HG03103 (cell line): ENCODE results near the gene LMF1.
"Not testable (repeated sequence)": the region's sequence is repeated elsewhere in the genome, so short reads cannot be mapped to it uniquely, and the experiment has no call there.

Source experiments
- ATAC-seq: cut with Tn5 transposase; IDR thresholded peaks from one replicate; pipeline ENCODE4 v1.9.1; 2021; ENCODE audit warnings: low read depth; ENCODE audit not compliant: unreplicated experiment

LMF1 gene

DNA sequence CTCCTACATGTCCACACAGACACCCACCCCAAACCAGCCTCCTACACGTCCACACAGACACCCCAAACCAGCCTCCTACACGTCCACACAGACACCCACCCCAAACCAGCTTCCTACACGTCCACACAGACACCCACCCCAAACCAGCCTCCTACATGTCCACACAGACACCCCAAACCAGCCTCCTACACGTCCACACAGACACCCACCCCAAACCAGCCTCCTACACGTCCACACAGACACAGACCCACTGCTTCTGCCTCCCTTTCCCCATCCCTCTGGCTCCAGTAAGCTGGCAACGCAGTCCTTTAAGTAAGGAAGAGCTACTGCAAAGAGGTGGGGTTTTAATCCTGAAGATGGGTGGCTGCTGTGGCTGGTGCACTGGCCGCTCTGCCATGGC is 17.0 kb downstream of the LMF1 start:
- ATAC-seq, result not testable (repeated sequence)

DNA sequence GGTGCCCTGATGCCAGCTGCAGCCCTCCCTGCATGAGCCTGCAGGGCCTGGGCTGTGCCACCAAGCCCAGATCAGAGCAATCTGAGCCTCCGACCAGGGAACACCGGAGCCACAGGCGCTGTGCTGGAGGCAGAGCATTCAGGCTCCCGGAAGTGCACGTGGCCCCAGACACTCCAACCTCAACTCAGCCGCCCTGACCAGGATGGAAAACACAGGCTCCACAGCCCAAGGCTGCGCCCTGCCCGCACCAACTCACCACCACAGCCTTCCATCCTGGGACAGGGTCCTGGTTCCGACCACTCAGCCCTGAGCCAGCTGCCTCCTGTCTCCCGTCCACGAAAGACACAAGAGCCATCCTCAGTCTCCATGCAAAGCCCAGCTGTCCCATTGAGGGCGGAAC is 18.5 kb downstream of the LMF1 start:
- ATAC-seq, result no peak

DNA sequence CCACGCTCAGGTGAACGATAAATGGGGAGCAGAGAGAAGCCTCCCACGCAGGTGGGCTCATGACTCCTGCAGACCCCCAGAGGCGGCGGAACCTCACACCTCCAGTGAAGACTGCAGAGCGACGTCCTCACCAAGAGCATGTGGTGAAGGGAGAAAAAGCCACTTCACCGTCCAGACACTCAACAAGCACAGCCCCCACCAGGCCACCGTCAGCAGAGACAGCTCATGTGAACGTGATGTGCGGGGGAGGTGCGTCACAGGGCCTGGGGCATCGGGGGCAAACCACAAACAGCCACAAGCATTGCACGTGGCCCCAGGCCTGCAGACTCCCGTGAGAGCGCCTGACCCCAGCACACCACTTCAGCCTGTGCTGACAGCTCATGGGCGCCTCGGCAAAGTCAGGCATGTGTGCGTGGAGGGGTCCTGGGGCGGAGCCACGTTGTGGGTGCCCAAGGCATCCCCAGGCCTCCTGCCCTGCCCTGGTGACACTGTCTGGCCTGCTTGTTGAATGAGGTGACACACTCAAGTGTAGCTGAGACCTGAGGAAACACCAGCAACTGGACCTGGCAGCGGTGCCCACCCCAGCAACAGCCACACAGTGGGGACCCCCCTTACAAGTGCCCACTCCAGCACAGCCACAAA is 19.0 kb downstream of the LMF1 start:
- ATAC-seq, result no peak

DNA sequence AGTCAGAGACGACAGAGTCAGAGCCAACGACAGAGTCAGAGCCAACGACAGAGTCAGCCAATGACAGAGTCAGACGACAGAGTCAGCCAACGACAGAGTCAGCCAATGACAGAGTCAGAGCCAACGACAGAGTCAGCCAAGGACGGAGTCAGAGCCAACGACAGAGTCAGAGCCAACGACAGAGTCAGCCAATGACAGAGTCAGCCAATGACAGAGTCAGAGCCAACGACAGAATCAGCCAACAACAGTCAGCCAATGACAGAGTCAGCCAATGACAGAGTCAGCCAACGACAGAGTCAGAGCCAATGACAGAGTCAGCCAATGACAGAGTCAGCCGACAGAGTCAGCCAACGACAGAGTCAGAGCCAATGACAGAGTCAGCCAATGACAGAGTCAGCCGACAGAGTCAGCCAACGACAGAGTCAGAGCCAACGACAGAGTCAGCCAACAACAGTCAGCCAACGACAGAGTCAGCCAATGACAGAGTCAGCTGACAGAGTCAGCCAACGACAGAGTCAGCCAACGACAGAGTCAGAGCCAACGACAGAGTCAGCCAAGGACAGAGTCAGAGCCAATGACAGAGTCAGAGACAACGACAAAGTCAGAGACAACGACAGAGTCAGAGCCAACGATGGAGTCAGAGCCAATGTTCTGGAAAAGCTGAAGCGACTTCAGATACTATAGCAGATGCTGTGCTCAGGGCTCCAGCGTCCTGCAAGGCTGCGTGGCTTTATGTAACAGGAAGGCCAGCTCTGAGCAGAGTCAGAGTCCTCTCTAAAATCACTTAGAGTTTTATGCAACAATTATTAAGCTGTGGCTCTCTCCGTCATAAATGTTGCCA is 19.8 kb downstream of the LMF1 start:
- ATAC-seq, result not testable (repeated sequence)

DNA sequence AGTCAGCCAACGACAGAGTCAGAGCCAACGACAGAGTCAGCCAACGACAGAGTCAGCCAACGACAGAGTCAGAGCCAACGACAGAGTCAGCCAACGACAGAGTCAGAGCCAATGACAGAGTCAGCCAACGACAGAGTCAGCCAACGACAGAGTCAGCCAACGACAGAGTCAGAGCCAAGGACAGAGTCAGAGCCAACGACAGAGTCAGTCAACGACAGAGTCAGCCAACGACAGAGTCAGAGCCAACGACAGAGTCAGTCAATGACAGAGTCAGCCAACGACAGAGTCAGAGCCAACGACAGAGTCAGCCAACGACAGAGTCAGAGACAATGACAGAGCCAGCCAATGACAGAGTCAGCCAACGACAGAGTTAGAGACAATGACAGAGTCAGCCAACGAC is 22.0 kb downstream of the LMF1 start:
- not testable (repeated sequence) for ATAC-seq

DNA sequence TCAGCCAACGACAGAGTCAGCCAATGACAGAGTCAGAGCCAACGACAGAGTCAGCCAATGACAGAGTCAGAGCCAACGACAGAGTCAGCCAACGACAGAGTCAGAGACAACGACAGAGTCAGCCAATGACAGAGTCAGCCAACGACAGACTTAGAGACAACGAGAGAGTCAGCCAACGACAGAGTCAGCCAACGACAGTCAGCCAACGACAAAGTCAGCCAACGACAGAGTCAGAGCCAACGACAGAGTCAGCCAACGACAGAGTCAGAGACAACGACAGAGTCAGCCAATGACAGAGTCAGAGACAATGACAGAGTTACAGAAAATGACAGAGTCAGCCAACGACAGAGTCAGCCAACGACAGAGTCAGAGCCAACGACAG is 22.9 kb downstream of the LMF1 start:
- ATAC-seq, result not testable (repeated sequence)

DNA sequence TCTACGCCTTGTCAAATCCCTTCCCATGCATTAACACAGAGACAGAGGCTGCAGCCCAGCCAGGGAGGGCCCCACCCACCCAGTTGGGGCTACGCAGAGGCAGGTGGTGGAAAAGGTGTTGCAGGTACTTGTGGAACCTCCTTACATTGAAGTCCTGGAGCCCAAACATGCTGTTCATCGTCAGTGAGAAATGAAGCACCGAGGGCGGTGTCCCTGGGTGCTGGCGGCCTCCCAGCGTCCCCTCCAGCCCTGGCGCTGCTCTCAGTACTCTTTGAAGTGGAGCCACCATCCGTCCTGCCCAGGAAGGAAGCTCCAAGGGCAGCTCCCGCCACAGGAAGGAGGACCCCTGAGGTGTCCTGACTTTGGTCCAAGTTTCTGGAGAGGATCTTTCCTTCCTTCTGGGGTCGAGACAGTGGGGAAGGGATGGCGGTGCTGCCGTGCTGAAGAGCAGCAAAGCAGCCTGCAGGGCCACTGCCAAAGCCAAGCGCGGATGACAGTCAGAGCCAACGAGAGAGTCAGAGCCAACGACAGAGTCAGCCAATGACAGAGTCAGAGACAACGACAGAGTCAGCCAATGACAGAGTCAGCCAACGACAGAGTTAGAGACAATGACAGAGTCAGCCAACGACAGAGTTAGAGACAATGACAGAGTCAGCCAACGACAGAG is 23.4 kb downstream of the LMF1 start:
- no peak for ATAC-seq

DNA sequence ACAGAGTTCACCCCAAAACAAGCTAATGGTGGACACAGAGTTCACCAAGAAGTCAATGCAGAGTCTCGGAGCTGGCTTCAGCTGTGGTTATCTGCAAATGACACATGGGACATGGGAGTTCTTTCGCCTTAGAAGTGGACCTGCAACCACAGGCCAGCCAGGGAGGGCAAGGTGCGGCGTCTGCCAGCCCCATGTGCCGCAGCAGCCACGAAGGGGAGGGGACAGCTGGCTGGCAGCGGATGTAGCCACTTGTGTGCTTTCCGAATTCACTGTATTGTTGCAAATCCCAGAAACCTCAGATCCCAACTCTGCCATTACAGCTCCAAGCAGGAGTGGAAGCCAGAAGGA is 24.8 kb downstream of the LMF1 start:
- ATAC-seq, result no peak

DNA sequence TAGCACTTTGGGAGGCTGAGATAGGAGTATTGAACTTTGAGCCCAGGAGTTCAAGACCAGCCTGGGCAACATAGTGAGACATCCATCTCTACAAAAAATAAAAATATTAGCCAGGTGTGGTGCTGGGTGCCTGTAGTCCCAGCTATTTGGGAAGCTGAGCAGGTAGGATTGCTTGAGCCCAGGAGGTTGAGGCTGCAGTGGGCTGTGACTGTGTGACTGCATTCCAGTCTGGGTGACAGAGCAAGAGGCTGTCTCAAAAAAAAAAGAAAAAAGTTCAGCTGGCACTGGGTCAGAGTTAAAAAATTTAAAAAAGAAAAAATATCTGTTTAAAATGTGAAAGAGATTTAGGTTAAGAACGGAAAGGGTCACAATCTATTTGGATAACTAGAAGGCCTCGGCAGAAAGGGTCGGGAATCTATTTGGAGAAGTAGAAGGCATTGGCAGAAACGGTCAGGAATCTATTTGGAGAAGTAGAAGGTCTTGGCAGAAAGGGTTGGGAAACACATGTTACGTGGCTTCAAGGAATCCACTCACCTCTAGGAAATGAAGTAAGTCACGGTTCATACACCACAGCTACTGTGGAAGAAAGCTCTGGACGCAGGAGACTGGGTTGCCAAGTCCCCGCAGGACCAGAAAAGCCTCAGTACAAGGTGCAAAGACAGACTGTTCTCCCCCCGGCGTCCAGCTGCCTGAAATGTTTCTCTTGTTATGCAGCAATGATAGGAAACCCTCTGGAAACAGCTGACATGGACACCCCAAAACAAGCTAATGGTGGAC is 25.3 kb downstream of the LMF1 start:
- ATAC-seq, result no peak

DNA sequence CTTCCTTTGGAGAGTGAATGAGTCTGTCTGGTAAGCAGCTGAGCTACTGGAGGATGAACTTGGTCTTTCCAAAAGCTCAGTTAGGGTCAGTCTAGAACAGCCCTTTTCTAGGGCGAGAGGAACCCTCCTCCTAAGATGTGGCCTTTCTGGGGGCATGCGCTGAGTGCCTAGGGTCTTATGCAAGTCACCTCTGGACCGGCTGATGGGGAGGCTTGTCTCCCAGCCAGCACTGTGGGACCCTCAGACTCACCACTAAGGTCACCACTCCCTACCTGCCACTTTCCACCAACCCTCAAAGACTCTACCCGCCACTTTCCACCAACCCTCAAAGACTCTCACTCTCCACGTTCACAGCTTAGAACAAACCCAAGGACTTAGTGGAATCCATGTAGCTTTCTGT is 26.8 kb downstream of the LMF1 start:
- no peak for ATAC-seq

DNA sequence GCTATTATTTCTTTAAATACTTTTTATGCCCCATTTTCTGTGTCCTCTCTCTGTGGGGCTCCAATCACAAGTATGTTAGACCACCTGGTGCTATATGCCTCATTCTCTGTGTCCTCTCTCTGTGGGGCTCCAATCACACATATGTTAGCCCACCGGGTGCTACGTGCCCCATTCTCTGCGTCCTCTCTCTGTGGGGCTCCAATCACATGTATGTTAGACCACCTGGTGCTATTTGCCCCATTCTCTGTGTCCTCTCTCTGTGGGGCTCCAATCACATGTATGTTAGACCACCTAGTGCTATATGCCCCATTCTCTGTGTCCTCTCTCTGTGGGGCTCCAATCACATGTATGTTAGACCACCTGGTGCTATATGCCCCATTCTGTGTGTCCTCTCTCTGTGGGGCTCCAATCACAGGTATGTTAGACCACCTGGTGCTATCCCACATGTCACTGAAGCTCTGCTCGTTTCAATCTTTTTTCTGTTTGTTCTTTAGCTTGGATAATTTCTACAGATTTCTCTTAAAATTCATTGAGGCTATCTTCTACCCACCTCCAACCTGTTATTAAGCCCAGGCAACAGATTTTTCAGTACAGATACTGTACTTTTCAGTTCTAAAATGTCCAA is 28.2 kb downstream of the LMF1 start:
- no peak for ATAC-seq

DNA sequence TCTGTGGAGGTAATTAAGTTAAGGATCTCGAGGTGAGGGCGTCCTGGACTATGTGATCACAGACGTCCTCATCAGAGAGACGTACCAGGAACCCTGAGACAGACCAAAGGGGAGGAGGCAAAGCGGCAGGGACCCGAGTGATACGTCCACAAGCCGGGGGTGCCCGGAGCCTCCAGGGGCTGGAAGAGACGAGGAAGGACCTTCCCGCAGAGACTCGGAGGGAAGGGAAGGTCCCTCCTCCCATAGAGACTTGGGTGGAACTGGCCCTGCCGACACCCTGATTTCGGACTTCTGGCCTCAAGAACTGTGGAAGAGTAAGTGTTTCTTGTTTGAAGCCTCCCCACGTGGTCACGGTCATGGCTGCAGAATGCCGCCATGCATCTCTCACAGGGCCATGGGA is 30.8 kb downstream of the LMF1 start:
- no peak for ATAC-seq

DNA sequence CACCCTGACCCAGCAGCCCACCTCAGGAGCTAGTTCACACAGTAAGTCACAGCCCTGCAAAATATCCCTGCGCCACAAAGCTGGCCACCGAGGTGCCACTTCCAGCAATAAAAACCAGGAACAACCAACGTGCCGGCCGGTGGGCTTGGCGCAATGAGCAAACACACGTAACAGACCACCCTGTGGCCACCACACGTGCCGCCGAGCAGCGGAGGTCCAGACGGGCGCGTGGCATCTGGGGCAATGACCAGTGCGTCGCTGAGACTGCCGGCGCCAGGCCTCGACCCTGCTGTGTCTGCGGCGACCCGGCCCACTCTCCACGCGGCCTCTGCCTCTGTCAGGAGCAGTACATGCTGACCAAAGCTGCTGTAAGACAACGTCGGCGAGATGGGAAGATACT is 31.5 kb downstream of the LMF1 start:
- no peak for ATAC-seq

DNA sequence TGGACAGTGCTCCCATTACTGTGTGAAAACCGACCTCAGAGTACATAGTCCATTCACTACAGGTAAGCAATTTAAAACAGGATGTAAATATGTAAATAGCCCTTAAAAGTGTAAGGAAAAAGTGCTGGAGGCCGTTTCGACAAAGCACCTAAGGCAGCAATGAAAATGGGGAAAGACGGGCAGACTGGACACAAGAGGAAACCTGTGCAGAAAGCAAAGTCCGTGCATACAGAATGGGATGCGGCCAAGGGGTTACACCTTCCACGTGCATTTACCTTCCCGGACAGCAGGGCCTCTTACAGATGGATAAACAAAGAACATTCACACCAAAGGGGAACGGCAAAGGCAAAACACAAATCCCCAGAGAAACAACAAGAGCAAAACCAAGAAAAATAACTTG is 32.0 kb downstream of the LMF1 start:
- no peak for ATAC-seq

DNA sequence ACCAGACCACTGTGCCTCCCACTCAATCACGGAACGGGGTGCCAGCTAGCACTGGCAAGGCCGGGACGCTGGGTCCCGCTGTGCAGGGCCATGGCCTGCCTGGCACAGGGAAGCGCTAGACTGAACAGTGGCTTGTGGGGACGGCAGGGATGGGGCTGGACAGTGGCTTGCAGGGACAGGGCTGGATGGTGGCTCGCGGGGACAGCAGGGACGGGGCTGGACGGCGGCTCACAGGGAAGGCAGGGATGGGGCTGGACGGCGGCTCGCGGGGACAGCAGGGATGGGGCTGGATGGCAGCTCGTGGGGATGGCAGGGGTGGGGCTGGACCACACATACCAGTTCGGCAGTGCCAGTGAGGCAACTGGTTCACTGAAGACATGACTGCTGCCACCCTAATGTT is 32.6 kb downstream of the LMF1 start:
- no peak for ATAC-seq

DNA sequence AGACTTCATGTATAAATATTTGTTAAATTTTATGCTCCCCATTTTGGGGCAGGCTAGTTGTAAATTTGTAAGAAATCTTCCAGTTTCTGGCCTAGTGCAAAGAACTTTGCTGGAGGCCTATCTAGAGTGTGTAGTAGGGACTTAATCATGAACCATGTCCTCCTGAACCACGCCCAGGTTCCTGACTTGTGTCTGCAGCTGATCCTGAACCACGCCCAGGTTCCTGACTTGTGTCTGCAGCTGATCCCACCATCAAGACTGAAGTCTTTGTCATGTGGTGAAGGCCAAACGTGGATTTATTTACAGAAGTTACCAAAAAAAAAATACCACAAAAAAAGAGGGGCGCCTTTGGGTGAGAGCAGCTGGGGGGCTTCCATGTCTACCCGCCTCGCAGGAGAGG is 33.1 kb downstream of the LMF1 start:
- ATAC-seq, result no peak

DNA sequence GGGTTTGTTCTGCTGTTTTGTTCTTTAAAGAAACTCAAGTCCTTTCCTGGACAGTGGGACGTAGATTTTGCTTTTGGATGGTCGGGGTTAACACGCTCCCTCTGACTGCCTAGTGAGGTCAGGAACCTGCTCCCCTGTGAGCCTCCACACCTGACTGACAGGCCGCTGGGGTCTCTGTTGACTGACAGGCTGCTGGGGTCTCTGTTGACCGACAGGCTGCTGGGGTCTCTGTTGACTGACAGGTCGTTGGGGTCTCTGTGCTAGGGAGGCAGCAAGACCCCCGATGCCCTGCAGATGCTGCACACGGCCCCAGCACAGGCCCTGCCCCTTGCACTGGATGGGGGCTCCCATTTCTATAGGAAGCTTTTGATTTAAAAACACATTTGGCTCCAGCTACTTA is 33.5 kb downstream of the LMF1 start:
- ATAC-seq, result no peak

DNA sequence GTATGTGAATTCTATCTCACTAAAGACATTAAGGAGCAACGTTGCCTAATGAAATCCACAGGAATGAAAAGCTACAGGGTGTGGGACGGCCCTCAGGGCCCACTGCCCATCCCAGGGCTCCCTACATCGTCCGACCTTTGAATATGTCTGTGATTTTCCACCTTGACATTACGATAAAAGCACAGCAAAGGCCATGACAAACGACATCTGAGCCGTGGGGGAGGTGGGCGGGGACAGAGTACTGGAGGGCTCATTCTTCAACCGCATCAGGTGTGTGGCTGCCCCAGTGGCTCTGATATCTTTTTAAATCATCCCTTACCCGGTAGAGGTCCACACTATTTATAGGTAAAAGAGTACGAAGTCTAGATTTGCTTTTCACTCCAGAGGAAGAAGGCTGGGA is 35.1 kb downstream of the LMF1 start:
- ATAC-seq, result no peak

DNA sequence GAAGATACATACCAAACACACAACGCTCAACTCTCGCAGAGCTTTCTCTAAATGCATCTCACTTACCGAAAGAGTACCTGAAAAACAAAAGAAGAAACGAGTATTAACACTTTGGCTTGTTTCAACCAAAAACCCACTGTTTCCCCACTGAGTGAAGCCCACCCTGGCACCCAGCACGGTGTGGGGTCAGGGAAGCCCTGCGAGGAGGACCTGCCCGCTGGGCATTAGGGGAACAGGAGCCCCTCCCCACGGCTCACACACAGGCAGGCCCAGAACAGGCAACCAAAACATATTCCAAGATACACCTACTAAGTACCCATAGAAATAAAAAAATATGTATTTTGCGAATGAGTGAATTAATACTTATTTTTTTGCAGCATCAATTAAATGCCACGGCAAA is 36.6 kb downstream of the LMF1 start:
- no peak for ATAC-seq

DNA sequence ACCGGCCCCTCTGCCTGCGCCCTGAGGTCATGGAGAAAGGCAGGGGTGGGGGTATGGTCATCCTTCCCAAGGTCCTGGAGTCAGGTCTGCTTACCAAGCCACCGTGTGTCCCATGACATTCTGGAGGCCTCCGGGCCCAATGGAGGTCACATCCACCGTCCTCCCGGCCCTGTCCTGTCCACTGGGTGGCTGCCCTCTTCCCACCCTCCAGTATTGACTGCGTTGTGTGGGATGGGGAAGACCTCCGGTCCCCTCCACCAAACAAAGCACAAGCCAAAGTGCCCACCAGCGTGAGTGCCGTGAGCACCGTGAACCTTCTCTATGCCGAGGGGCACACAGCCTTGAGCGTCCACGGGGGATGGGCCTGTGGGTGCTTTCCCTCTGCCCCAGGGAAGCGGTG is 37.2 kb downstream of the LMF1 start:
- no peak for ATAC-seq

DNA sequence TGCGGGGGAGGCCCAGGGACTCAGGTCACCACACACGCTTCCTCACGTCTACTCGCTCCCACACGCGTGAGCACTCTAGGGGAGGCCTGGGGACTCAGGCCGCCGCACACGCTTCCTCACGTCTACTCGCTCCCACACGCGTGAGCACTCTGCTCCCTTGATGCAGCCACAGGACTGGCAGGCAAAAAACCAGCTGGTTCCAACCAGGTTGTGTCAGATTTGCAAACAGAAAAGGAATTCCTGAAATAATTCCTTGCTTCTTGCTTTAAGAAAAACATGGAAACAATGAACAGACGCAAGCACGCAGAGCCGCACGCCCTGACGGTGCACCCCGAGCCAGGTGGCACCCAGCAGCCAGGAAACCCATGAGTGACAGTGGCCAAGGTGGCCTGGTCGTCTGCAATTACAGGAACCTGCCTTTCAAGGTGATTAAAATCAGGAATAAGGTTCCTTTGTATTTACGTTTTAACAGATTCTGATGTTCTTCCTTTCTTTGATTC is 37.9 kb downstream of the LMF1 start:
- ATAC-seq, result no peak
